ENCODE results near the gene ZSCAN31.

The ZSCAN31 gene

DNA sequence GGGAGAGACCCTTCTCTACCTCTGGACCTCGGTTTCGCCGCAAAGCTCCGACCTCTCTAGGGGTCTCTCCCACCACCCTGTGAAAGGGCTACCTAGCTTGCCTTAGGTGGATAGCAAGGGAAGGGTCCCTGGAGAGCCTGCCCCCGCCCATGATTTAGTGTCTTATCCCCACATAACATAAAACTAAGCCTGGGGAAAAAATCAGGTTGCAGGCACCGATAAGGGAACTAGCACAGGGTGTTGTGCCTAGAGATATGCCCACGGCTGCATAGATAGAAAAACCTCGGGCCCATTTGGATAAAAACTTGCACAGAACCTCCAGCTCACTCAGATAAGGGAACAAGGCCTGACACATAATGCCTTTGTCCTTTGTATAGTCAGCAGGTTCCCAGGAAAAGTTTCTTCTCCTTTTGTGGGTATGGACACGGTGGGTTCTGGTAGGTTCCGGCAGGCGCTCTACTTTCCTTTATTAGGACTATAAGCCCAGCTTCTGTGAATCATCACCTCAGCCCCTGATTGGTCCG lies 846 bp downstream of the ZSCAN31 start:
- no peak for DNase-seq (ENCODE audit: low read depth)
- TF ChIP-seq CTCF (IDR thresholded peaks at IDR 0.05; ENCODE audit: low read depth, low read length, missing control alignments): no peak
- in situ Hi-C loops (cut with HindIII; ENCODE audit: low sequenced_read_pairs): no loop called here
- H3K4me3 ChIP-seq (ENCODE audit: low read depth, low read length): peak overlapping the region; percentile 52

- in situ Hi-C loops (cut with HindIII; ENCODE audit: low sequenced_read_pairs): no loop called here
- H3K4me3 ChIP-seq (ENCODE audit: low read depth, low read length): no peak overlapping the region
- TF ChIP-seq CTCF (IDR thresholded peaks at IDR 0.05; ENCODE audit: low read depth, low read length, missing control alignments): no peak
- no peak for DNase-seq (ENCODE audit: low read depth)
These were observed 1.5 kb downstream of the ZSCAN31 start for GRCh38 chr6:28334286-28335039.

DNA sequence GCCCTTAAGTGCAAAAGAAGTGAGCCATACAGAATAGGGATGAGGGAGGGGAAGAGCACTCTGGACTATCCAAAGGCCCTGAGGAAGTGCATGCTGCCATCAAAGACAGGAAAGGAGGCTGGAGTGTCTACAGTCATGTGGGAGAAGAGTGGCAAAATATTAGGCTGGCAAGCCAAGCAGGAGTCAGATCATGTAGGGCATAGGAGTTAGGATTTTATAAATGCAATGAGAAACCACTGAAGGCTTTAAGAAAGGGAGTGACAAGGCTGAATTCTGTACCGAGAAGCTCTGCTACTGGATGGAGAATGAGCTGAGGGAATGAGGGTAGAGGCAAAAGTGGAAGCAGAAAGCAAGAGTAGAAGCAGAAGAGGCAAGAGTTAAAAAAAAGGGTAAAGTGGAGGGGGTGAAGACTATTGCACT lies 2.3 kb downstream of the ZSCAN31 start:
- DNase-seq (ENCODE audit: low read depth): no peak
- TF ChIP-seq CTCF (IDR thresholded peaks at IDR 0.05; ENCODE audit: low read depth, low read length, missing control alignments): no peak
- H3K4me3 ChIP-seq (ENCODE audit: low read depth, low read length): no peak overlapping the region
- in situ Hi-C loops (cut with HindIII; ENCODE audit: low sequenced_read_pairs): no loop called here

GRCh38 chr6:28333047-28333446 lies 2.9 kb downstream of the ZSCAN31 start:
- DNase-seq (ENCODE audit: low read depth): no peak
- no peak overlapping the region for H3K4me3 ChIP-seq (ENCODE audit: low read depth, low read length)
- in situ Hi-C loops (cut with HindIII; ENCODE audit: low sequenced_read_pairs): no loop called here
- TF ChIP-seq CTCF (IDR thresholded peaks at IDR 0.05; ENCODE audit: low read depth, low read length, missing control alignments): no peak

- TF ChIP-seq CTCF (IDR thresholded peaks at IDR 0.05; ENCODE audit: low read depth, low read length, missing control alignments): no peak
- H3K4me3 ChIP-seq (ENCODE audit: low read depth, low read length): no peak overlapping the region
- in situ Hi-C loops (cut with HindIII; ENCODE audit: low sequenced_read_pairs): no loop called here
- no peak for DNase-seq (ENCODE audit: low read depth)
These were observed 5.9 kb downstream of the ZSCAN31 start for GRCh38 chr6:28330041-28330440.

- no peak for TF ChIP-seq CTCF (IDR thresholded peaks at IDR 0.05; ENCODE audit: low read depth, low read length, missing control alignments)
- no peak overlapping the region for H3K4me3 ChIP-seq (ENCODE audit: low read depth, low read length)
- in situ Hi-C loops (cut with HindIII; ENCODE audit: low sequenced_read_pairs): no loop called here
These were observed 9.5 kb downstream of the ZSCAN31 start for GRCh38 chr6:28326371-28326948.

More at GRCh38 chr6:28326371-28326948, 9.5 kb downstream of the ZSCAN31 start:
- DNase-seq (ENCODE audit: low read depth): no peak

All from astrocyte of the cerebellum (primary cell).